ENCODE measurements around the gene FOCAD. TPM values are rescaled to one million over a fixed set of nuclear protein-coding genes. Genes with fewer than 3 reads are reported as not detected.

FOCAD gene
- total RNA-seq, 1 experiment from 2014 or later, result 43.3 TPM

DNA sequence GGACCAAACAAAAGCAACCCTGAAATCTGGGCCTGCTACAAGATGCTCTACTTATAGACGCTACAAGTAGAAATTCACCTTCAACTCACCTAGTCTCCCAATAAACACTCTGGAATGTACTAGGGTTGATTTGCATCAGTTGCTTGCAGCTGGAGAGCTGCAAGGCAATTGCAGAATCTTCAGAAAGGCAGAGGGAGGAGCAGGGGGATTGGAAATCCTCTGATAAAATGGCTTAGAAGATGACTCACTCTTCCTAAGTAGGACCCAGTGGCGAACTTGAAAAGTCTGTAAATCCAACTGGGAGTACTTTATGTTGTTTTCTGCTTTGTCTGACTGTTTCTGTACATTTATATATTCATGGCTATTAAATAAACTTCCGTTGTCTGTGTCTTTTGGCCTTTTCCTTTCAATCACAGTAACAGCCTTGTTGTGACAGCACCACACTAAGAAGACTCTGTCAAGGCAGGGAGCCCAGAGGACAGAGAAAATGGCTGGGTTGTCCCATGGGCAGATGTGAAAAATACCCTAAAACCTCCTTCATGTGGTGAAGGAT is 47.1 kb upstream of the FOCAD start:
- H3K27ac Mint-ChIP-seq, result peak overlapping the region in 1 of 3 experiments; percentile 39; a peak in 1 of 7 replicates
- H3K4ac ChIP-seq (ENCODE audit: low read depth, low read length), result no peak overlapping the region
- no peak overlapping the region for H2BK120ac ChIP-seq (ENCODE audit: low read depth, low read length, poor library complexity, severe bottlenecking)
- H3K9me3 ChIP-seq (ENCODE audit: control insufficient read depth, low read depth, low read length), result no peaks in the 10 kb centered on the region
- TF ChIP-seq, protein P1, sequence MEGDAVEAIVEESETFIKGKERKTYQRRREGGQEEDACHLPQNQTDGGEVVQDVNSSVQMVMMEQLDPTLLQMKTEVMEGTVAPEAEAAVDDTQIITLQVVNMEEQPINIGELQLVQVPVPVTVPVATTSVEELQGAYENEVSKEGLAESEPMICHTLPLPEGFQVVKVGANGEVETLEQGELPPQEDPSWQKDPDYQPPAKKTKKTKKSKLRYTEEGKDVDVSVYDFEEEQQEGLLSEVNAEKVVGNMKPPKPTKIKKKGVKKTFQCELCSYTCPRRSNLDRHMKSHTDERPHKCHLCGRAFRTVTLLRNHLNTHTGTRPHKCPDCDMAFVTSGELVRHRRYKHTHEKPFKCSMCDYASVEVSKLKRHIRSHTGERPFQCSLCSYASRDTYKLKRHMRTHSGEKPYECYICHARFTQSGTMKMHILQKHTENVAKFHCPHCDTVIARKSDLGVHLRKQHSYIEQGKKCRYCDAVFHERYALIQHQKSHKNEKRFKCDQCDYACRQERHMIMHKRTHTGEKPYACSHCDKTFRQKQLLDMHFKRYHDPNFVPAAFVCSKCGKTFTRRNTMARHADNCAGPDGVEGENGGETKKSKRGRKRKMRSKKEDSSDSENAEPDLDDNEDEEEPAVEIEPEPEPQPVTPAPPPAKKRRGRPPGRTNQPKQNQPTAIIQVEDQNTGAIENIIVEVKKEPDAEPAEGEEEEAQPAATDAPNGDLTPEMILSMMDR (conservative IDR thresholded peaks at IDR 0.05), result no peak
- WGBS (ENCODE audit: extremely low coverage, insufficient read length, low lambda C conversion rate), result no CpG with 5 or more reads among the region's 3 CpGs
- no peak overlapping the region for H3K27ac ChIP-seq (ENCODE audit: insufficient read length, low read depth, low read length)
- no peak overlapping the region for H3K14ac ChIP-seq (ENCODE audit: insufficient read depth, low read length)
- no peaks in the 10 kb centered on the region for H3K9me3 Mint-ChIP-seq
- no peak overlapping the region for H2BK12ac ChIP-seq (ENCODE audit: insufficient read length, low read depth, low read length)
- H3K79me2 ChIP-seq (ENCODE audit: insufficient read depth, low read length), result no peaks in the 10 kb centered on the region
- no peak overlapping the region for H2BK15ac ChIP-seq (ENCODE audit: low read depth, low read length)
- no peaks in the 10 kb centered on the region for H3K27me3 ChIP-seq (ENCODE audit: insufficient read depth, low read length)
- H3K79me1 ChIP-seq (ENCODE audit: insufficient read depth, low read depth, low read length, poor library complexity, severe bottlenecking), result no peaks in the 10 kb centered on the region
- H3K4me1 Mint-ChIP-seq, result peaks cover 29 to 30% of the 10 kb centered on the region in 2 experiments
- H3K23me2 ChIP-seq (ENCODE audit: insufficient read length, low read depth, low read length, poor library complexity, severe bottlenecking), result no peaks in the 10 kb centered on the region
- no peaks in the 10 kb centered on the region for H3K27me3 Mint-ChIP-seq (ENCODE audit: low read depth)
- H3T11ph ChIP-seq (ENCODE audit: low read length), result no peak overlapping the region
- H2BK5ac ChIP-seq (ENCODE audit: insufficient read length, low read length), result no peak overlapping the region
- no peak overlapping the region for H3K56ac ChIP-seq (ENCODE audit: insufficient read length, low read depth, low read length)
- H3K9ac ChIP-seq (ENCODE audit: extremely low read depth, insufficient read length, low read length), result no peak overlapping the region
- H2AK5ac ChIP-seq (ENCODE audit: insufficient read length, low read length), result no peak overlapping the region
- H4K20me1 ChIP-seq (ENCODE audit: control insufficient read depth, insufficient read depth, insufficient read length), result no peaks in the 10 kb centered on the region
- H2AFZ ChIP-seq (ENCODE audit: low read length), result no peak overlapping the region
- H3K18ac ChIP-seq (ENCODE audit: insufficient read length, low read depth, low read length), result no peak overlapping the region
- no peak overlapping the region for H3K4me2 ChIP-seq (ENCODE audit: insufficient read depth, insufficient read length, low read length)
- H3K4me1 ChIP-seq (ENCODE audit: insufficient read depth, low read length), result peaks cover 6% of the 10 kb centered on the region; the same call in 1 of the 2 replicates
- no peak overlapping the region for H4K91ac ChIP-seq (ENCODE audit: insufficient read length, low read depth, low read length)
- no peak overlapping the region for H3K4me3 Mint-ChIP-seq
- H4K8ac ChIP-seq (replicated peaks; ENCODE audit: insufficient read length, low read depth, low read length), result no peak overlapping the region
- H3K23ac ChIP-seq (ENCODE audit: insufficient read length, low read depth, low read length), result no peak overlapping the region
- no peaks in the 10 kb centered on the region for H3K36me3 Mint-ChIP-seq (ENCODE audit: insufficient read depth in 1 of 3, low read depth in 3 of 3)
- no peak overlapping the region for H2BK20ac ChIP-seq (ENCODE audit: low read depth, low read length, poor library complexity, severe bottlenecking)
- no peak overlapping the region for H4K5ac ChIP-seq (ENCODE audit: insufficient read length, low read depth, low read length)
- DNase-seq, result peak; percentile 31
